DMS114 treated with DMSO at 0.1 percent for 48 hours (cell line): ENCODE results near the gene PALD1.
"Not testable (repeated sequence)": the region's sequence is repeated elsewhere in the genome, so short reads cannot be mapped to it uniquely, and the experiment has no call there.

Source experiments
- DNase-seq: peaks from one replicate; lab custom pipeline; 2025; ENCODE audit not compliant: unreplicated experiment; lab: John Stamatoyannopoulos, UW

The PALD1 gene

DNA sequence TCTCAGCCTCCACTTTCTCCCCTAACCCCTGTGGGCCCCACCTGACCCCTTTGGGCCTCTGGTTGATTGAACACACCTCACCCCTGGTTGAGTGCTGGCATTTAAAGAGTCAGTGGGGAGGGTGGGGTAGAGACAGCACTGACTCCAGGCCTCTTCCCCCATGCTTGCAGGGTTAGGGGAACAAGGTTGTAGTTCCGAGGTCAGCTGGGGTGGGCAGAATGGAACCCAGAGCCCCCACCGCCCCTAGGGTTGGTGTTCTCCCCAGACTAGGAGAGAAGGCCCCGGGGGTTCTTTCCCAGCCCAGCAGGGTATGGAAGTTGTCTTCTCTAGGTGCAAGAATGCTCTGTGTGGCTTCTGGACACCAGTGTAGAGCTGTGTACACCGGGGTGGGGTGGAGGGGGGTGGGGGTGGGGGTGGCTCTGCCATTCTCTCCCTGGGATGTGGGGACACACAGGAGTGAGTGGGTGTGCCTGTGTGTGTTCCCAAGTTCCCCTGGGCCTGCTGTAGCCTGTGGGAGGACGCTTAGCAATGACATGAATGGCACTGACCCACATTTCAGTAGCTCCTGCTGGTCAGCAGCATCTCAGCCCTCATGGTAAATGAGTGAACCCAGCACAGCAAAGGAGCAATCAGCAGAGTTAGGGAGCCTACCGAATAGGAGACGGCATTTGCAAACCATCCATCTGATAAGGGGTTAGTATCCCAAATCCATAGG is 90.4 kb downstream of the PALD1 start:
- DNase-seq: no peak

DNA sequence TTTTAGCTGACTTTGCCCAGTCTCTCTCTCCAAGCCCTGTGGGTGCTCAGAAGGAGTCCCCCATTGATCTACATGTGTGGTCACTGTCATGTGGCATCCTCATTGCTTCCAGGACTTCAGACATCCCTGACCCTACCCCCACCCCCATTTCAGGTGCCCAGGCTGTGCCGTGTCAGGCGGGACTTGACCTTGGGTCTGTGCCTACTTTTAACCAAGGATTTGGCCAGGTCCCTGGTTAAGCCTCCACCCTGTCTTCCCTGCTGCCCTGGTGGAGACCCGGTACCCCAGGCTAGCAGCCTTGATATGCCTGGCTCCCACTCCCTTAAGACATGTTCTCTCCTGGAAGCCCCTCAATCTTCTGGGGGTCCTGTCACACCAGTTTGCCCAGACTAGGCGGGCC is 92.7 kb downstream of the PALD1 start:
- DNase-seq: no peak

DNA sequence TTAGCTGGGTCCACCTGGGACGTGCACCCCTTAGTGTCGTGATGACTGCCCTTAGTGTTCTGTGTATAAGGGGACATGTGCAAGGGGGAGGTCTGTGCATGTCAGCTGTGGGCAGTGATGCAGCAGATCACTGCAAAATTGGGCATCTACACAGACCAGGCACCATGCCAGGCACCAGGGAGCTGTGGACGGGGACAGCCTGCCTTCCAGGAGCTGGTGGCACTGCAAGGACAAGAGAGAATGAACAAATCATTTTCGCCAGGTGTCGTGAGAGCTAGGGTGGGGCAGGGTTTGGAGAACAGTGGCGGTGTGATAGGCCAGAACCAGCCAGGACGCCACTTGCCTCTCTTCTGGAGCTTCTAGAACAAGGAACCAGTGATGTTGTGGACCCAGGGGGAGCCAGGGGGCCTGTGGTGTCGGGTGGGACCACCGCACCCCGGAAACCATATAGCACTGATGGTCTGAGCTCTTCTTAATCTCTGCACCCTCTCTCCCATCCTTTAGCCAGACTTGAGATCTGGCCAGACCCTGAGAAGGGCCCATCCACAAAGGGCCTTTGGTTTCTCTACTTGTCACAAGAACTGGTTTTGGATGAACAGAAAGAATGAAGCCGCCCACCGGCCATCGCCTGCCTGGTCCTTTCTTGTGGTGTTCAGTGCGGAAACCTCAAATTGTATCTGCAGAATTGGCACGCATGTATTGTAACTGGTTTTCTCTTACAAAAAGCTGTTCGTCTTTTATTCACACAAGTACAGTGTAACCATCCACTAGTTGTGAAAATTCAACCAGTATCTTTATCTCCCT is 93.3 kb downstream of the PALD1 start:
- no peak for DNase-seq

- DNase-seq: no peak
Measured at GRCh38 chr10:70573599-70574506, 95.3 kb downstream of the PALD1 start.

DNA sequence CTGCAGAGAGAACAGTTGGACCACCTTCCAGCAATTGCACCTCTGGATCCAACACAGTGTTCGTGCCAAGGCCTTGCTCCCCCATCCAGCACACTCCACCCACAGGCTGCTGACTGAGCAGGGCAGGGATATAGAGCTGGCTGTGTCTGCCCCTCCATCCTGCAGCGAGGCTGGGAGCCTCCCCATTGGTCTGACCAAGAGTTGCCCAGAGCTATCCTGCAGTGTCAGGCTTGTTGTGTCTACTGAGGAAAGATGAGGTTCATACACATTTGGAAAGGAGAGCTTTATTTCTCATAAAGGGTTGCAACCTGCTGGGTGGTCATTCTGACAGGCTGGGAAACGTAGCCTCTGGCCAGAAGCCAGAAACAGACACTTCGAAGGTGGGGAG is 96.9 kb downstream of the PALD1 start:
- DNase-seq: no peak

DNA sequence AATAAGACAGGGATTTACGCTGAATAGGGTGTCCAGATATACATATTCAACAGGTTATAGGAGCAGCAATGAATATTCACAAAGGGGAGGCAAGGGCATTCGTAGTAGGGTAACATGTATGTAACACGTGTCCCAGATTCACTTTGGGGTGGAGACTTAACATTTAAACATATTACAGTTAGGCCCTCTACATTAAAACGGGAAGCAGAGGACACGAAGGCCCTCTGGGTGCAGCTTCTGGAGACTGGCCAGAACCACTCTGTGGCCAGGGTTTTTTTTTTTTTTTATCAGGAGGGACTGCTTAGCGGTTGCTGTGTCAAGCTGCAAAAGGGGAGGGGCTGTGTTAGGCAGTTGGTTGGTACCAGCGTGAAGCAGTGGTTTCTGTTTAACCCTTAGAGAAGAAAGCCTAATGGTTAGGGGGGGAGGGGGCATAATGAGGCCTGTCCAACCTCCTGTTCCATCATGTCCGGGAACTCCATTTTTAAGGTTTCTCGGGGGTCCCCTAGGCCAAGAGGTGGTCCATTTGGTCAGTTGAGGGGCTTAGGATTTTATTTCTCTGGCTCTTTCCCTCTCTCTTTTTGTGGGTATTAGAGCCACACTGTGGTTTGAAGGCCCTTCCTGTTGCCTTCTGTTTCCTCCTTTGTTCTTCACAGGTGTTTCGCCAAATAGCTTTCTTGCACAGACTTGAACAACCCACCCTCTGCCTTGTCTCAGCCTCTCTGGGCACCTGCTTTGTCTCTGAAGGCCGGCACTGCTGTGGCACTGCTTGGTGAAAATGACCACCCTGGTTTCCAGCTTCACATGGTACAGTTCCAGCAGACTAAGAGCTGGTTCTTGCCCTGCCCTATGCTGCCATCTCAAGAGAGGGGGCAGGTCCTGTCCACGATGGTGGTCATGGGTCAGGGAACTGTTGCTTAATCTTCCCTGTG is 97.6 kb downstream of the PALD1 start:
- DNase-seq: no peak

DNA sequence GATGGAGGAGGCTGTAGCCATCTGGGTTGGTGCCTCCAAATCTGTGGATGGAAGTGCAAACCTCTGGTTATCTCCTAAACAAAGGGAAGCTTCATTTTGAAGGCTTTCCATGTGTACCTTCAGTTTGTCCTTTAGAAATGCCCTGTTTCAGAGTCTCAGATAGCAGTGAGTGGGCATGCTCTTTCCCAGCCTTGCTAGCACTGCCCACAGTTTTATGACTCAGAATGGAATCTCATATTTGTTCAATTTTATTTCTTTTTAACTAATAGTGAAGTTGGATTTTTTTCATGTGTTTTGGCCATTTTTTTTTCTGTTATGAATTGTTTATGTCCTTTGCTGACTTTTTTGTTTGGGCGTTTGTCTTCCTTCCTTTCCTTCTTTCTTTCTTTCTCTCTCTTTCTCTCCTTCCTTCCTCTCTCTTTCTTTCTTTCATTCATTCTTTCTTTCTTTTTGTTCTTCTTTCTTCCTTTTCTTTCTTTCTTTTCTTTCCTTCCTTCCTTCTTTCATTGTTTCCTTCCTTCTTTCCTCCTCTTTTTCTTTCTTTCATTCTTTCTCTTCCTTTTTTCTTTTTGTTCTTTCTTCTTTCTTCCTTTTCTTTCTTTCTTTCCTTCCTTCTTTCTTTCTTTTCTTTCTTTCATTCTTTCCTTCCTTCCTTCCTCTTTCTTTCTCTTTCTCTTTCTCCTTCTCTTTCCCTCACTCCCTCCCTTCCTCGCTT is 98.4 kb downstream of the PALD1 start:
- DNase-seq: no peak

DNA sequence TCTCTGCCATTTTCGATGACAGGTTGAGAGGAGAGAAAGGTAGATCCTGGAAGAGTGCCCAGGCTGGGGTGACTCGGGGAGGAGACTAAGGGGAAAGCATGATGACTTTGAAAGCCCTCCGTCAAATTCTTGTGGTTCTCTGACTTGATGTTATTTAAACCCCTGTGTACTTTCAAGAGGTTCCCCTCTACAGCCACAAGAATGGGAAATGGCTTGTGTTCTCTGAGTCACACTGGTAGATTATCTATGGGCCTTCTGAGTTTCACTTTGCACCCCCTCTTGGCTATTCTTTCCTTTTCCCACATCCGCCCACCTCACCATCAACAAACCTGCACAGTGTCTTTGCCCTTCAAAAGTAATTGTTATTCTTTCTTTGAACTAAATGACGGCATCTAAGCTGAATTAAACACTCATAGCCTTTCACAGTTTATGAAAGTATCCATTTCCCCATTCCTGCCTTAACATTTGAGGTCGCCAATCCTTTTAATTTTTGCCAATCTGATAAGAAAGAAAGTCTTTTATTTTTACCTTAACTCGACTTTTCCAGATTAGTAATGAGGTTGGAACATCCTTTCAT is 99.9 kb downstream of the PALD1 start:
- DNase-seq: no peak

GRCh38 chr10:70579234-70580002 is 100.9 kb downstream of the PALD1 start:
- DNase-seq: no peak

- not testable (repeated sequence) for DNase-seq
Measured at GRCh38 chr10:70581176-70581575, 102.6 kb downstream of the PALD1 start.

DNA sequence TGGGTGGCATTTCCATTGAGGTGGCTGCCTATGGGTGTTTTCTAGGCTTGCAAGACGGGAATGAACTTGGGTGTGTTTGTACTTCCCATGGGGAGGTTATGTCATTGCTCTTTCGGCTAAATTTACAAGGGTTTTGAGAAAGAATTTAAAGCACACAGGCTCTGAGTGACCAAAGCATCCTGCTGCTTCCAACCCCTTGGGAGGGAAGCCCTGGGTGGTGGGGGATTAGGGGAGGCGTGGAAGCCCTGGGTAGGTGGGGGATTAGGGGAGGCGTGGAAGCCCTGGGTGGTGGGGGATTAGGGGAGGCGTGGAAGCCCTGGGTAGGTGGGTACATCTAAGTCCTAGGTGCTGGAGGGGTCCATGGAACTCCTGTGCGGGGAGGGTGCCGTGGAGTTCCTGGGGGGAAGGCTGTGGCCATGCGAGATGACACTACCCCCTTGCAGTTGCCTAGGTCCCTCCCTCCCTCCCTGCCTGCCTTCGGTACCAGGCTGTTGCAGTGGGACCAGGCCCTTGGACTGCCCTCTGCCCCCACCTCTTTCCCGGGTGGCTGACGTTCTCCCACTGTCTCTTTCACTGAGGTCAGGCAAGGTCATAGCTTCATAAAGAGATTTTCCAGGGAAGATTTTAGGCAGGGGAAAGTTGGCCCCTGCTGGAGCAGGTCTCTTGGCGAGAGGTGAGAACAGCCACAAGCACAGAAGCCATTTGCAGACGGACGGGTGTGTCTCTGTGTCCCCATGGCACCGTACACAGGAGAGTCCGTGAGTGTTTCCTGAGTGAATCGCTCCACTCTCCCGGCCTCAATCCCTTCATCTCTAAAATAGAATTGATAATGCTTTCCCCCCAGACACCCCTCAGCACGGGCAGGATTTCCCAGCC is 104.5 kb downstream of the PALD1 start:
- DNase-seq: no peak

DNA sequence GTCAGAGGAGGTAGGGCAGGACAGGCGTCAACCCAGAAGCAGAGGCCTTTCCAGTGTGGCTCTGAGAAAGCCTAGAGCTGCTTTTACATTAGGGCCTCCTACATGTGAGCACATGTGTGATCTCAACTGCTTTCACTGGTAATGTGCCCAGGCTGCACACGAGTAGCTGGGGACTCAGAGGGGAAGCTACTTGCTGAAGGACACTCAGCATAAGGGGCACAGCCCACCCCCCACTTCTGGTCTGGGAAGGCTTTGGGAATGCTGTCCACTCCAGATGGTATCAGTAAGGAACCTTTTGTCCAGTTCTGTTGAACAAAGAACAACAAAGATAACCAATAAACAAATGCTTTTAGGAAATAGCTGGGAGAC is 105.1 kb downstream of the PALD1 start:
- DNase-seq: no peak

DNA sequence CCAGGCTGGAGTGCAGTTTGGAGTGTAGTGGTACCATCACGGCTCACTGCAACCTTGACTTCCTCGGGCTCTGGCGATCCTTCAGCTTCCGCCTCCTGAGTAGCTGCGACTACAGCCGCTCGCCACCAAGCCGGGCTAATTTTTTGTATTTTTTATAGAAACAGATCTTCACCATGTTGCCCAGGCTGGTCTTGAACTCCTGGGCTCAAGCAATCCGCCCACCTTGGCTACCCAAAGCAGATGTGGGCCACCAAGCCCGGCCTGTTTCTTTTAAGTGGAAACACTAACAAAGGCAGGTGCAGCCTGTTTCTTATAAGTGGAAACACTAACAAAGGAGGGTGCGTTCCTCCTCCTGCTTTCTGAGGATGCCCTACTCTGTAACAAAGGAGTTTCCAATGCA is 105.8 kb downstream of the PALD1 start:
- no peak for DNase-seq

GRCh38 chr10:70584909-70585544 is 106.5 kb downstream of the PALD1 start:
- no peak for DNase-seq

GRCh38 chr10:70585578-70586169 is 107.1 kb downstream of the PALD1 start:
- no peak for DNase-seq

DNA sequence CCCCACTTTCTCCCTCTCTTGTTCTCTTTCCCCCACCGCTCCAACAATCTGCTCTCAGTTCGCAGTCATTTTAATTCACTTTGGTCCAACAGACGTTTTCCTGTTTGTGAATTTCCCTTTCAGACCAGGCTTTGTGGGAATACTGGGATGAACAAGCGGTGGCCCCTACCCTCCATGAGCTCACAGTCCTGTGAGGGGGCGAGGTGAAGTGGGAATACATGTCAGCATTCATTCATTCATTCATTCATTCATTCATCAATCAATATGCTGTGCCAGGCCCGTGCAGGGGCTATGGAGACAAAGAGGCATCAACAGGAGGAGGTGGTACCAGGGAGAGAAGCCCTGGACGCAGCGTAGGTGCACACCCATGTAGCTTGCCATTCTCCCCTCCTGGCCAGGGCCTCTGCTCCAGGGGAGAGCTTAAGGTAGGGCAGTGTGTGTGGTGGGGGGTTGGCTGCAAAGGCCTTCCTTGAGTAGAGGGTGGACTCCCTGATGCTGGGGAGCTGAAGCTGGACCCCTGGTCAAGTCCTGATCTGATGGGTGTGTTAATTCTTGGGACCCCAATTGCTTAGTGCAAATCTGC is 107.9 kb downstream of the PALD1 start:
- DNase-seq: no peak
